K562 (cell line): ENCODE results near the gene HTRA3.

Source experiments
- BCOR ChIP-seq: fragments of 450-650 bp; IDR thresholded peaks from 2 replicates; pipeline ENCODE4 v1.6.1; 2016
- MTF1 ChIP-seq: fragments of 250-450 bp; sonication (Bioruptor Pico); IDR thresholded peaks from 2 replicates; pipeline ENCODE4 v1.9.0; 2021; ENCODE audit warnings: moderate library complexity, mild to moderate bottlenecking, inconsistent platforms, borderline replicate concordance
- ZNF644 ChIP-seq: fragments of 200-800 bp; sonication (Bioruptor generic); IDR thresholded peaks from 2 replicates; pipeline ENCODE4 v1.6.1; 2016; ENCODE audit warnings: low read depth, missing genetic modification characterization, missing compliant biosample characterization

DNA sequence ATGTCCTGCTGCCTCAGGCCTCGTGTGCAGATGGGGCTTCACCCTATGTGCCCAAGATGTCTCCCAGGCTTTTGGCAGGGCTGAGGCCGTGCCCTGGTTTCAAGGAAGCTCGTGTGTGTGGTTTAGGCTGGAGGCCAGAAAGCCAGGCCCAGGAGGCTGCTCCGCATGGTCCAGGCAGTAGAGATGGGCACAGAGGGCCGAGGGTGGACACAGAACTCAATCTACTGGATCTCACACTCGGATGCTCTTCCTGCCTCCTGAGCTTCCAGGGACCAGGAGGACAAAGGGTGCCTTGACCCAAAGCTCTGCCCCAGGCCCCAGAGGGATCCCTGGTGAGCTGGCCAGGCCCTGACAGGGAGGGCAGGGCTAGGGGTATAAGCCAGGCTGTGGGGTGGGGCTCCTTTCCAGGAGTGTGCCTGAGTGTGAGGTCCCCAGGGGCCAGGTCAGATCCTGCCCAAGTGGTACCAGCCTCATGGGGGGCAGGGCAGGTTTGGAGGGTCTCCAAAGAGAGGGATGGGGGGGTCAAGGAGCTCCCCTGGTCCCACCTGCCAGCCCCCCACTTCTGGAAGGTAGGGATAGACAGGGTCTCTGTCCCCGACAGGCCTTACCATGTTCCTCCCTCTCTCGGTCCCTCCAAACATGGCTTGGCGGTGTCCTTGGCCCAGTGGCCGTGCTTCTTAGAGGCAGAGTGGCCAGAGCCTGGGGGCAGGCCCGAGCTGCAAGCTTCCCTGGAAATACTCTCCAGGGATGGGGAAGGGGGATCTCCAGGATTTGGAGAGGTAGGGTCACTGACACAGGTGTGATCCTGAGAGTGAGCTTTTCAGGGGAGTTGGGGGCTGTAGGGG is 23.8 kb downstream of the HTRA3 start:
- no peak for TF ChIP-seq ZNF644 (tag)
- TF ChIP-seq BCOR: no peak
- TF ChIP-seq MTF1: no peak
